HAP-1 (cell line): Measurements from ENCODE around the gene COMTD1.
A peak's percentile ranks its signal among the peaks of the same experiment; 100 is the strongest.

Experiments used
- DNase-seq, 2 experiments: peaks; one replicate each; pipeline ENCODE4 v3.0.0-alpha.2; 2016 to 2020; ENCODE audit warnings: low spot score in 2 of 2
- H3K27me3 ChIP-seq: fragments of 250-450 bp; sonication (Bioruptor Pico); 2 replicates; pipeline ENCODE4 v1.5.1; 2020; ENCODE audit warnings: low read depth, mild to moderate bottlenecking, moderate library complexity
- H3K36me3 ChIP-seq: fragments of 250-450 bp; sonication (Bioruptor Pico); replicated peaks from 2 replicates; pipeline ENCODE4 v1.5.1; 2020; ENCODE audit warnings: mild to moderate bottlenecking
- H3K4me1 ChIP-seq: fragments of 250-450 bp; sonication (Bioruptor Pico); 2 replicates; pipeline ENCODE4 v1.5.1; 2020; ENCODE audit warnings: mild to moderate bottlenecking
- H3K4me3 ChIP-seq: fragments of 250-450 bp; sonication (Bioruptor Pico); 2 replicates; pipeline ENCODE4 v1.5.1; 2020; ENCODE audit warnings: mild to moderate bottlenecking, moderate library complexity
- H3K9me3 ChIP-seq: fragments of 250-450 bp; sonication (Bioruptor Pico); 2 replicates; pipeline ENCODE4 v1.5.1; 2020; ENCODE audit warnings: mild to moderate bottlenecking, moderate library complexity
- in situ Hi-C: fragments of 300-500 bp; cut with MboI; formaldehyde crosslinking; loops from 3 replicates; pipeline ENCODE4 v1.14.3; 2020; ENCODE audit warnings: low sequenced_read_pairs, inconsistent platforms, mixed read lengths

The COMTD1 gene

GRCh38 chr10:75238182-75239095 lies 2.7 kb upstream of the COMTD1 start:
- peaks cover 5% of the 10 kb centered on the region for H3K4me1 ChIP-seq
- peak in 1 of 2 experiments; percentile 36 for DNase-seq
- H3K27me3 ChIP-seq: no peaks in the 10 kb centered on the region
- in situ Hi-C loops: loop anchor here (10.0 kb wide), 1 partner anchor 974 kb away; no protein-coding TSS in a partner anchor
- no peaks in the 10 kb centered on the region for H3K9me3 ChIP-seq
- peaks cover 5% of the 10 kb centered on the region for H3K36me3 ChIP-seq
- no peak overlapping the region for H3K4me3 ChIP-seq

GRCh38 chr10:75236178-75236825 lies 545 bp upstream of the COMTD1 start:
- in situ Hi-C loops: loop anchor here (10.0 kb wide), 1 partner anchor 972 kb away; no protein-coding TSS in a partner anchor
- Histone ChIP-seq H3K4me3 (no peak overlapping the region), H3K36me3 (peaks cover 24% of the 10 kb centered on the region), H3K4me1 (peaks cover 10% of the 10 kb centered on the region), H3K27me3 (no peaks in the 10 kb centered on the region), H3K9me3 (no peaks in the 10 kb centered on the region)
- no peak for DNase-seq

- Histone ChIP-seq H3K4me1 (peaks cover 10% of the 10 kb centered on the region), H3K4me3 (peak overlapping the region; percentile 63), H3K27me3 (no peaks in the 10 kb centered on the region), H3K36me3 (peaks cover 37% of the 10 kb centered on the region), H3K9me3 (no peaks in the 10 kb centered on the region)
- DNase-seq: peak in 1 of 2 experiments; percentile 60
- in situ Hi-C loops: loop anchor here (10.0 kb wide), 1 partner anchor 970 kb away; no protein-coding TSS in a partner anchor
Observed at GRCh38 chr10:75234683-75235374, 928 bp downstream of the COMTD1 start.

GRCh38 chr10:75234017-75234682 lies 1.6 kb downstream of the COMTD1 start:
- no peaks in the 10 kb centered on the region for H3K9me3 ChIP-seq
- H3K4me1 ChIP-seq: peaks cover 10% of the 10 kb centered on the region
- no peaks in the 10 kb centered on the region for H3K27me3 ChIP-seq
- DNase-seq: peak; percentile 88 to 99
- peak overlapping the region; percentile 63 for H3K4me3 ChIP-seq
- H3K36me3 ChIP-seq: peaks cover 44% of the 10 kb centered on the region
- in situ Hi-C loops: loop anchor here (10.0 kb wide), 1 partner anchor 969 kb away; no protein-coding TSS in a partner anchor

GRCh38 chr10:75233444-75234016 lies 2.2 kb downstream of the COMTD1 start:
- Histone ChIP-seq H3K36me3 (peaks cover 47% of the 10 kb centered on the region), H3K27me3 (no peaks in the 10 kb centered on the region), H3K4me1 (peaks cover 10% of the 10 kb centered on the region), H3K4me3 (peak overlapping the region; percentile 63), H3K9me3 (no peaks in the 10 kb centered on the region)
- in situ Hi-C loops: loop anchor here (10.0 kb wide), 1 partner anchor 969 kb away; no protein-coding TSS in a partner anchor
- peak in 1 of 2 experiments; percentile 27 for DNase-seq

- H3K36me3 ChIP-seq: peaks cover 53% of the 10 kb centered on the region
- H3K4me1 ChIP-seq: peaks cover 13% of the 10 kb centered on the region
- no peak for DNase-seq
- H3K9me3 ChIP-seq: no peaks in the 10 kb centered on the region
- H3K4me3 ChIP-seq: no peak overlapping the region
- in situ Hi-C loops: loop anchor here (10.0 kb wide), 1 partner anchor 967 kb away; no protein-coding TSS in a partner anchor
- no peaks in the 10 kb centered on the region for H3K27me3 ChIP-seq
Observed at GRCh38 chr10:75231672-75232581, 3.8 kb downstream of the COMTD1 start.

GRCh38 chr10:75230600-75231038 lies 5.1 kb downstream of the COMTD1 start:
- no peaks in the 10 kb centered on the region for H3K9me3 ChIP-seq
- no peak overlapping the region for H3K4me3 ChIP-seq
- H3K27me3 ChIP-seq: no peaks in the 10 kb centered on the region
- in situ Hi-C loops: loop anchor here (10.0 kb wide), 1 partner anchor 966 kb away; no protein-coding TSS in a partner anchor
- DNase-seq: peak; percentile 77 to 93
- H3K36me3 ChIP-seq: peaks cover 64% of the 10 kb centered on the region
- H3K4me1 ChIP-seq: peaks cover 24% of the 10 kb centered on the region

- in situ Hi-C loops: loop anchor here (10.0 kb wide), 1 partner anchor 965 kb away; no protein-coding TSS in a partner anchor
- H3K27me3 ChIP-seq: no peaks in the 10 kb centered on the region
Observed at GRCh38 chr10:75229971-75230370, 5.8 kb downstream of the COMTD1 start.

GRCh38 chr10:75228834-75229233 lies 6.9 kb downstream of the COMTD1 start:
- no peaks in the 10 kb centered on the region for H3K9me3 ChIP-seq
- H3K27me3 ChIP-seq: no peaks in the 10 kb centered on the region
- peaks cover 75% of the 10 kb centered on the region for H3K36me3 ChIP-seq
- peaks cover 38% of the 10 kb centered on the region for H3K4me1 ChIP-seq
- H3K4me3 ChIP-seq: no peak overlapping the region
- in situ Hi-C loops: no loop called here
- DNase-seq: no peak

More at GRCh38 chr10:75229971-75230370, 5.8 kb downstream of the COMTD1 start:
- H3K36me3 ChIP-seq: peaks cover 67% of the 10 kb centered on the region
- no peak for DNase-seq
- no peaks in the 10 kb centered on the region for H3K9me3 ChIP-seq
- no peak overlapping the region for H3K4me3 ChIP-seq
- peaks cover 28% of the 10 kb centered on the region for H3K4me1 ChIP-seq

- Histone ChIP-seq H3K4me1 (peaks cover 38% of the 10 kb centered on the region), H3K9me3 (no peaks in the 10 kb centered on the region), H3K4me3 (no peak overlapping the region), H3K27me3 (no peaks in the 10 kb centered on the region), H3K36me3 (peaks cover 75% of the 10 kb centered on the region)
- DNase-seq: no peak
- in situ Hi-C loops: no loop called here
Observed at GRCh38 chr10:75228278-75228677, 7.5 kb downstream of the COMTD1 start.

- in situ Hi-C loops: no loop called here
- Histone ChIP-seq H3K36me3 (peaks cover 77% of the 10 kb centered on the region), H3K4me1 (peaks cover 50% of the 10 kb centered on the region), H3K9me3 (no peaks in the 10 kb centered on the region), H3K27me3 (no peaks in the 10 kb centered on the region), H3K4me3 (no peak overlapping the region)
- peak in 1 of 2 experiments; percentile 35 for DNase-seq
Observed at GRCh38 chr10:75226656-75227055, 9.1 kb downstream of the COMTD1 start.

GRCh38 chr10:75226095-75226494 lies 9.7 kb downstream of the COMTD1 start:
- DNase-seq: no peak
- no peak overlapping the region for H3K4me3 ChIP-seq
- in situ Hi-C loops: no loop called here
- peaks cover 77% of the 10 kb centered on the region for H3K36me3 ChIP-seq
- no peaks in the 10 kb centered on the region for H3K9me3 ChIP-seq
- H3K27me3 ChIP-seq: no peaks in the 10 kb centered on the region
- peaks cover 50% of the 10 kb centered on the region for H3K4me1 ChIP-seq
